Fibroblast of peridontal ligament (primary cell): ENCODE results near the gene NME3.

Experiments used
- DNase-seq: peaks from one replicate; pipeline ENCODE4 v3.0.0-alpha.2; 2010; ENCODE audit errors: extremely low read depth

NME3 gene

DNA sequence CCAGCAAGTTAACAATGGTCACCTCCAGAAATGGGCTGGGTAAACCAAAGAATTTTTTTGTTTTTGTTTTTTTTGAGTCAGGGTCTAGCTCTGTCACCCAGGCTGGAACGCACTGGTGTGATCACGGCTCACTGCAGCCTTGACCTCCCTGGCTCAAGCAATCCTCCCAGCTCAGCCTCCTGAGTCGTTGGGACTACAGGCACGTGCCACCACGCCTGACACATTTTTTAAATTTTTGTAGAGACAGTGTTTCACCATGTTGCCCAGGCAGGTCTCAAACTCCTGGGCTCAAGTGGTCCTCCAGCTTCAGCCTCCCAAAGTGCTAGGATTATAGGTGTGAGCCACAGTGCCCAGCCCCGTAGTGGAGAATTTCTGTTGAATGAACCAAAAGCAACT, 9.3 kb upstream of the NME3 start:
- DNase-seq = no peak

DNA sequence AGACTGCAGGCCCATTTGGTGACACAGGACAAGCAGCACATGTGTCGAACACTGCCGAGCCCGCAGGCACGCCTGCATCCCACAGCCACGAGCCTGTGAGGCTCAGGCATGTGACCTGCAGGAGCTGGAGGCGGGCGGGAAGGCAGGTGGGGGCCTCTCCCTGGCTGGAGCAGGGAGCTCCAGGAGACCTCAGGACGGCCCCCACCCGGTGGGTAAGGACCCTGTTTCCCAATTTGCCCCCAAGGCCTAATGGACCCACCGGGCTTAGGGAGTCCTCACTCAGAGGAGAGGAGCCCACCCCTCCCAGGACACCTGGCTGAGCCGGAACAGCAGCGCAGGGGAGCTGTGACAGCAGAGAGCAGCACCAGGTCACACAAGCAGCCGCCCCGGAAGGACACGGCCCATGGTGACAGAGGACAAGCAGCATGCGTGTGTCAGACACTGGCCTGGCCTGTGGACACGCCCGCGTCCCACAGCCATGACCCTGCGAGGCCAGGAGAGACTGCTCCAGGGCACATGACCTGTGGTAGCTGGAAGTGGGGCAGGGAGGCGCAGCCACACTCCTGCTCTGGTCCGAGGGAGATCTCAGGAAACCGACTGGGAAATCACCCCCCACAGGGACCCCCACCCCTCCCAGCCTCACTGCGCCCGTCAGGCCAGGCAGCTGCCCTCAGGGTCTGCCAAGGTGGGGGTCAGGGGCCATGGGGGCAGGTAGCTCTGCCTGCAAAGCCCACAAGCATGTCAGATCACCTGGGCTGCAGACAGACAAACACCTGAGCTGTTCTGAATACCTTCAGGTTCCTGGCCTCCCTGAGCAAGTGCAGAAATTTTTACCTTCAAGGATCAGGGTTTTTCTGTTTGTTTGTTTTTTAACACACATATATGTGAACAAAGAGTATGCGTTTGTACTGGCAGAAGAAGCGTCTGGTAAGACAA, 8.7 kb upstream of the NME3 start:
- no peak for DNase-seq

DNA sequence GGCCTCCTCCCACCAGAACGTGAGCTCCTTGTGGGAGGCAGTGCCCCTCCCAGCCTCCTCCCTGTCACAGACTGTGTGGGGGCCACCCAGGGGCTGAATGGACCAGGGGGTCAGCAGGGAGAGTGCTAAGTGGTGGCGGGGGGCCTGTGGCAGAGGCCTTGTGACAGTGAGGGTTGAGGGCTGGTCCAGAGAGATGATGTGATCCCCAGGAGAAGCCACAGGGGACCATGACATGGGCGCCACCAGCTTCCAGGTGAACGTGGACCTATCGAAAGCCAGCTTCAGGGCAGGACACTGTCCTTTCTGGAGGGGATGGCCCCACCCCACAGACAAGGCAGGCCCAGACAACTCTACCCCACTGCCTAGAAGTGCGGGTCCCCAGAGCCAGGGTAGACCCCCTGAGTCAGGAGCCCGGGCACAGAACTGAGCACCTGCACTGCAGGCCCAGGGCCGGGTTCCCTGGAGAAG, 7.9 kb upstream of the NME3 start:
- no peak for DNase-seq

- no peak for DNase-seq
Observed at GRCh38 chr16:1778200-1779179, 7.1 kb upstream of the NME3 start.

- DNase-seq = no peak
Observed at GRCh38 chr16:1777375-1778199, 6.2 kb upstream of the NME3 start.

GRCh38 chr16:1776991-1777374, 5.6 kb upstream of the NME3 start:
- no peak for DNase-seq

GRCh38 chr16:1776672-1776955, 5.3 kb upstream of the NME3 start:
- DNase-seq = no peak

DNA sequence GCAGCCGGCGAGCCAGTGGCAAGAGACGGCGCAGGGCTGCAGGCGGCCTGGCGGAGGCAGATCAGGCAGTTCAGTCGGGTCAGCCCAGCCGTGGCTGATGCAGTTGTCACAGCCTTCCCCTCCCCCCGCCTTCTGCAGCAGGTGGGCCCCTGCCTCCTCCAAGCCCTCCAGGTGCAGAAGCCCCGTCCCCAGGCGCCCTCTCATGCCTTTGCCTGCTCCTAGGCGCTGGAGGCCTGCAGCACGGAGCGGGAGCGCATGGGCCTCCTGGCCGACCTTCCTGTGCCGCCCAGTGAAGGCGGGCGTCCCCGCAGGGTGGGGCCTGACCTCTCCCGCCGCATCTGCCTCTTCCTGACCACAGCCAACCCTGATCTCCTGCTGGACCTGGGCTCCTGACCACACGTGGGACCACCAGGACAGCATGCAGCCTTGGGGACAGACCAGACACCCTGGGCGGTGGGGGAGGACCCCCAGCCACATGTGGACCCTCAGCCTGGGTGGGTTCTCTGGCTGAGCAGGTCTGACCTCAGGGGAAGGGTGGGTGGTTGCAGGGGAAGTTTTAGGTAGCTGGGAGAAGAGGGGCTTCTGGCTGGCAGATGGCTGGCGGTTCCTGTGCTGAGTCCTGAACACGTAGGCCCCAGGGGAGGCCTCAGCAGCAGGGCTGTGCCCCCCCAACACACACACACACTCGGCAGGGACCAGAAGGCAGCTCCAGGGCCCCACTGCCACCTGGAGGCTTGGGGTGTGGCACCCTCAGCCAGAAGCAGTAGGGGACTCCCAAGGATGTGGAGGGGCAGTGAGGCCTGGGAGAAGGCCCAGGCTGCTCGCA, 4.7 kb upstream of the NME3 start:
- no peak for DNase-seq

GRCh38 chr16:1775006-1775845, 3.9 kb upstream of the NME3 start:
- no peak for DNase-seq

GRCh38 chr16:1774448-1774780, 3.1 kb upstream of the NME3 start:
- no peak for DNase-seq

- DNase-seq = peak; percentile 33
Observed at GRCh38 chr16:1773703-1774447, 2.5 kb upstream of the NME3 start.

DNA sequence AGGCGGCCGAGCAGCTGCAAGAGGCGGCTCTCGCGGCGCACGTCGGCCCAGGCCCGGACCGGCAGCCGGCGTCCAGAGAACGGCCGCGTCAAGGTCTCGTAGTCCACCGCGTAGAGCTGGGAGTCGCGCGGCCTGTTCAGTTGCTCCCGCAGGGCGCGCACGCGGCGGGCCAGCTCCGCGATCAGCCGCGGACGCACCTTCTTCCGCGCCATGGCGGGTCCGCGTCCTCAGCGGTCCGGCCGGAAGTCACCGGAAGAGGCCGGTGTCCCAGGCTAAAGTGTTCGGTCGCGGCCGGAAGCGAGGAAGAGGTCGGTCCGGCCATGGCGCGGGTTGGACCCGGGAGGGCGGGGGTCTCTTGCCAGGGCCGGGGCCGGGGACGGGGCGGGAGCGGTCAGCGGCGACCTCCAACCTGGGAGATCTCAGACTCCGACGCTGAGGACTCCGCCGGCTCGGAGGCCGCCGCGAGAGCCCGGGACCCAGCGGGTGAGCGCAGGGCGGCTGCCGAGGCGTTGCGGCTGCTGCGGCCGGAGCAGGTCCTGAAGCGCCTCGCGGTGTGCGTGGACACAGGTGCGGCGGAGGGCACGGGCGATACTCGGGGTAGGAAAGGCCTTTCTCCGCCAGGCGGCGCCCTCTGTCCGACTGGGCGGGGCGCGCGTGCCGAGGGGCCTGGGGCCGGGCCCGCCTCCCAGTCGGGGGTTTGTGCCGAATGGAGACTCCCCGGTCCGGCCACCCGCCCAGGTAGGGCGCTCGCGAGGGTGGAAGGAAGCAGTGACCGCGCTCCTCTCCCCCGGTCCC, 1.8 kb upstream of the NME3 start, which contains the start of gene MRPS34:
MRPS34 (minus strand) TSS at position 227 of the 795 bp plus-strand sequence; CDS start at position 212, 15 bp downstream.
- DNase-seq = peak; percentile 77

- no peak for DNase-seq
Observed at GRCh38 chr16:1772362-1772907, 1.1 kb upstream of the NME3 start, which contains the start of gene EME2. Gene EME2, plus strand, starts transcription at chr16:1772810. Its CDS starts 418 bp downstream, at chr16:1773228.

- DNase-seq = no peak
Observed at GRCh38 chr16:1771864-1772361, 570 bp upstream of the NME3 start.

DNA sequence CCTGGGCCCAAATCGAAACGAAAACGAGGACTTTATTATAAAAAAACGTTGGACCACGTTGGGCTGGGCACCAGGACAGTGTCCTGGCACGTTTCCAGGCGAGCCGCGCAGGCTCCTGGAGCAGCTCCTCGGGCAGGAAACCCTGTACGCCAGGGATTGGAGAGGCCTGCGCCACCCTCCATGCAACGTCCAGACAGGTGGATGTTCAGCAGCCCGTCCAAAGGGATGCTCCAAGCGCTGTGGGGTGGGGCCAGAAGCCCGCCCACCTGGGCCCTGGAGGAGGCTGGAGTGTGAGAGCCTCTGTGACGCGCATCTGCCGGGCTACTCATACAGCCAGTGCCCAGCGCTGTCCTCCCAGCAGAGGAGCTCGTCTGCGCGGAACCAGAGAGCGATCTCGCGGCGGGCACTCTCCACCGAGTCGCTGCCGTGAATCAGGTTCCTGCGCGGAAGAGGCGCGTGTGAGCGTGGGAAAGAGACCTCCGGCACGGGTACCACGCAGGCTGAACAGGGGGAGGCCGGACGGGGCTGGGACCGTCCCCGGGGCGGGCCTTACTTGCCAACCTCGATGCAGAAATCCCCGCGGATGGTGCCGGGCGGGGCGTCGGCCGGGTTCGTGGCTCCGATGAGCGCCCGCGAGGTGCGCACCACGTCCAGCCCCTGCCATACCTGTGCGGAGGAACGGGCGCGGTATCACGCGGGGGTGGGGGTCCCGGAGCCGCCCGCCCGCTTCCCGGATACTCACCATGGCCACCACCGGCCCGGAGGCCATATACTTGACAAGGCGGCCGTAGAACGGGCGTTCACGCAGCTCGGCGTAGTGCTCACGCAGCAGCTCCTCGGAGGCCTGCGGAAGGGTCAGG, 785 bp downstream of the NME3 start:
- DNase-seq = peak; percentile 55

GRCh38 chr16:1769402-1770300, 1.7 kb downstream of the NME3 start:
- DNase-seq = no peak
